Measurements from ENCODE around the gene WDR45B. TPM values are rescaled to one million over a fixed set of nuclear protein-coding genes. Genes with fewer than 3 reads are reported as not detected.
"Not testable (repeated sequence)": the region's sequence is repeated elsewhere in the genome, so short reads cannot be mapped to it uniquely, and the experiment has no call there.

The WDR45B gene
- total RNA-seq, 2 experiments from 2014 or later = 33.5 to 36.4 TPM

GRCh38 chr17:82585935-82586575 is 62.2 kb downstream of the WDR45B start:
- POLR2A ChIA-PET = not testable (repeated sequence)
- CTCF ChIA-PET = interaction anchor here (0.6 kb wide), 1 partner anchor 17 kb away, joined by 3 read pairs; no protein-coding TSS in a partner anchor

GRCh38 chr17:82583720-82584234 is 64.5 kb downstream of the WDR45B start:
- H3K27ac Mint-ChIP-seq = no peak overlapping the region
- peaks cover 36% of the 10 kb centered on the region for H3K36me3 Mint-ChIP-seq (ENCODE audit: low read depth)
- no peaks in the 10 kb centered on the region for H3K9me3 Mint-ChIP-seq
- peaks cover 11% of the 10 kb centered on the region for H3K4me1 Mint-ChIP-seq
- no peak for DNase-seq
- ChIA-PET CTCF (no interaction called here), POLR2A (no interaction called here)
- no peaks in the 10 kb centered on the region for H3K27me3 Mint-ChIP-seq
- no peak overlapping the region for H3K4me3 Mint-ChIP-seq

More at GRCh38 chr17:82585935-82586575, 62.2 kb downstream of the WDR45B start:
- not testable (repeated sequence) for H3K4me3 Mint-ChIP-seq, DNase-seq, H3K27me3 Mint-ChIP-seq, H3K9me3 Mint-ChIP-seq
- H3K4me1 Mint-ChIP-seq = peaks cover 20% of the 10 kb centered on the region
- H3K27ac Mint-ChIP-seq = peak overlapping the region; percentile 68
- peaks cover 36% of the 10 kb centered on the region for H3K36me3 Mint-ChIP-seq (ENCODE audit: low read depth)

- Mint-ChIP-seq H3K27me3 (no peaks in the 10 kb centered on the region), H3K27ac (no peak overlapping the region), H3K4me1 (peaks cover 7% of the 10 kb centered on the region), H3K4me3 (no peak overlapping the region), H3K36me3 (ENCODE audit: low read depth) (peaks cover 35% of the 10 kb centered on the region), H3K9me3 (no peaks in the 10 kb centered on the region)
- DNase-seq = no peak
- ChIA-PET CTCF (no interaction called here), POLR2A (no interaction called here)
These were observed 65.5 kb downstream of the WDR45B start for GRCh38 chr17:82582709-82583108.

- peaks cover 6% of the 10 kb centered on the region for H3K4me1 Mint-ChIP-seq
- no peak overlapping the region for H3K4me3 Mint-ChIP-seq
- ChIA-PET POLR2A (no interaction called here), CTCF (no interaction called here)
- peaks cover 30% of the 10 kb centered on the region for H3K36me3 Mint-ChIP-seq (ENCODE audit: low read depth)
- no peak for DNase-seq
- H3K27ac Mint-ChIP-seq = no peak overlapping the region
- H3K27me3 Mint-ChIP-seq = no peaks in the 10 kb centered on the region
- H3K9me3 Mint-ChIP-seq = no peaks in the 10 kb centered on the region
These were observed 66.0 kb downstream of the WDR45B start for GRCh38 chr17:82582213-82582612.

- POLR2A ChIA-PET, H3K4me1 Mint-ChIP-seq, H3K9me3 Mint-ChIP-seq, H3K27ac Mint-ChIP-seq, DNase-seq, H3K4me3 Mint-ChIP-seq, H3K27me3 Mint-ChIP-seq: not testable (repeated sequence)
- peaks cover 28% of the 10 kb centered on the region for H3K36me3 Mint-ChIP-seq (ENCODE audit: low read depth)
- CTCF ChIA-PET = interaction anchor here (0.6 to 2.1 kb wide), 2 partner anchors 12 to 115 kb away, joined by 3 to 6 read pairs; no protein-coding TSS in a partner anchor
These were observed 68.3 kb downstream of the WDR45B start for GRCh38 chr17:82579969-82580368.

- peaks cover 20% of the 10 kb centered on the region for H3K36me3 Mint-ChIP-seq (ENCODE audit: low read depth)
- CTCF ChIA-PET = no interaction called here
- H3K4me1 Mint-ChIP-seq = peaks cover 1% of the 10 kb centered on the region
- POLR2A ChIA-PET = no interaction called here
- H3K27ac Mint-ChIP-seq = no peak overlapping the region
- no peaks in the 10 kb centered on the region for H3K9me3 Mint-ChIP-seq
- H3K4me3 Mint-ChIP-seq = no peak overlapping the region
- no peaks in the 10 kb centered on the region for H3K27me3 Mint-ChIP-seq
- DNase-seq = no peak
These were observed 70.9 kb downstream of the WDR45B start for GRCh38 chr17:82577300-82577699.

- POLR2A ChIA-PET, CTCF ChIA-PET, H3K27me3 Mint-ChIP-seq, H3K9me3 Mint-ChIP-seq, H3K27ac Mint-ChIP-seq, H3K4me3 Mint-ChIP-seq, H3K4me1 Mint-ChIP-seq, DNase-seq: not testable (repeated sequence)
- peaks cover 18% of the 10 kb centered on the region for H3K36me3 Mint-ChIP-seq (ENCODE audit: low read depth)
These were observed 72.5 kb downstream of the WDR45B start for GRCh38 chr17:82575581-82576221.

- no peak overlapping the region for H3K27ac Mint-ChIP-seq
- no peaks in the 10 kb centered on the region for H3K9me3 Mint-ChIP-seq
- peaks cover 26% of the 10 kb centered on the region for H3K36me3 Mint-ChIP-seq (ENCODE audit: low read depth)
- CTCF ChIA-PET = no interaction called here
- peaks cover 1% of the 10 kb centered on the region for H3K4me1 Mint-ChIP-seq
- H3K27me3 Mint-ChIP-seq = no peaks in the 10 kb centered on the region
- DNase-seq = no peak
- POLR2A ChIA-PET = no interaction called here
- H3K4me3 Mint-ChIP-seq = no peak overlapping the region
These were observed 74.2 kb downstream of the WDR45B start for GRCh38 chr17:82574041-82574440.

GRCh38 chr17:82571855-82572254 is 76.4 kb downstream of the WDR45B start:
- ChIA-PET POLR2A (no interaction called here), CTCF (no interaction called here)
- no peak for DNase-seq
- H3K27ac Mint-ChIP-seq = no peak overlapping the region
- H3K4me3 Mint-ChIP-seq = no peak overlapping the region
- no peaks in the 10 kb centered on the region for H3K9me3 Mint-ChIP-seq
- H3K27me3 Mint-ChIP-seq = no peaks in the 10 kb centered on the region
- peaks cover 24% of the 10 kb centered on the region for H3K36me3 Mint-ChIP-seq (ENCODE audit: low read depth)
- H3K4me1 Mint-ChIP-seq = peaks cover 1% of the 10 kb centered on the region

GRCh38 chr17:82570277-82570676 is 78.0 kb downstream of the WDR45B start:
- DNase-seq = no peak
- POLR2A ChIA-PET = no interaction called here
- H3K9me3 Mint-ChIP-seq = no peaks in the 10 kb centered on the region
- H3K27ac Mint-ChIP-seq = no peak overlapping the region
- CTCF ChIA-PET = interaction anchor here (0.6 to 1.3 kb wide), 2 partner anchors 15 to 221 kb away, joined by 3 read pairs; no protein-coding TSS in a partner anchor
- peaks cover 23% of the 10 kb centered on the region for H3K36me3 Mint-ChIP-seq (ENCODE audit: low read depth)
- peaks cover 1% of the 10 kb centered on the region for H3K4me1 Mint-ChIP-seq
- no peaks in the 10 kb centered on the region for H3K27me3 Mint-ChIP-seq
- no peak overlapping the region for H3K4me3 Mint-ChIP-seq

GRCh38 chr17:82569621-82570020 is 78.6 kb downstream of the WDR45B start:
- no peak overlapping the region for H3K4me3 Mint-ChIP-seq
- DNase-seq = no peak
- peaks cover 24% of the 10 kb centered on the region for H3K36me3 Mint-ChIP-seq (ENCODE audit: low read depth)
- H3K27ac Mint-ChIP-seq = no peak overlapping the region
- H3K27me3 Mint-ChIP-seq = no peaks in the 10 kb centered on the region
- H3K4me1 Mint-ChIP-seq = peaks cover 1% of the 10 kb centered on the region
- no peaks in the 10 kb centered on the region for H3K9me3 Mint-ChIP-seq
- POLR2A ChIA-PET = interaction anchor here (0.6 kb wide), 1 partner anchor 10 kb away, joined by 3 read pairs; no protein-coding TSS in a partner anchor
- CTCF ChIA-PET = interaction anchor here (1.3 kb wide), 1 partner anchor 15 kb away, joined by 3 read pairs; no protein-coding TSS in a partner anchor

- Mint-ChIP-seq H3K4me1 (peaks cover 1% of the 10 kb centered on the region), H3K27ac (no peak overlapping the region), H3K27me3 (no peaks in the 10 kb centered on the region), H3K36me3 (ENCODE audit: low read depth) (peaks cover 24% of the 10 kb centered on the region), H3K4me3 (no peak overlapping the region), H3K9me3 (no peaks in the 10 kb centered on the region)
- POLR2A ChIA-PET = interaction anchor here (0.6 kb wide), 1 partner anchor 10 kb away, joined by 3 read pairs; no protein-coding TSS in a partner anchor
- CTCF ChIA-PET = interaction anchor here (0.6 to 1.3 kb wide), 2 partner anchors 14 to 32 kb away, joined by 3 read pairs; no protein-coding TSS in a partner anchor
- no peak for DNase-seq
These were observed 79.2 kb downstream of the WDR45B start for GRCh38 chr17:82568997-82569393.

- CTCF ChIA-PET = no interaction called here
- H3K36me3 Mint-ChIP-seq (ENCODE audit: low read depth) = peaks cover 23% of the 10 kb centered on the region
- peak overlapping the region; percentile 25 for H3K27ac Mint-ChIP-seq
- no peak overlapping the region for H3K4me3 Mint-ChIP-seq
- H3K27me3 Mint-ChIP-seq = no peaks in the 10 kb centered on the region
- peaks cover 3% of the 10 kb centered on the region for H3K4me1 Mint-ChIP-seq
- no peaks in the 10 kb centered on the region for H3K9me3 Mint-ChIP-seq
- no peak for DNase-seq
- POLR2A ChIA-PET = no interaction called here
These were observed 81.0 kb downstream of the WDR45B start for GRCh38 chr17:82567286-82567685.
